Suprapubic skin (tissue), 4 donors: ENCODE measurements around the gene CAPZB. TPM values are rescaled to one million over a fixed set of nuclear protein-coding genes. Genes with fewer than 3 reads are reported as not detected.

Experiments
- DNase-seq, 2 donors: peaks; one replicate each; pipeline ENCODE4 v3.0.0-alpha.2; 2019; ENCODE audit warnings: low spot score in 2 of 2
- H3K27ac ChIP-seq: fragments of 200-600 bp; sonication (generic); one replicate; pipeline ENCODE4 v1.5.1; 2019
- H3K27me3 ChIP-seq: fragments of 200-600 bp; sonication (generic); one replicate; pipeline ENCODE4 v1.5.1; 2019
- H3K36me3 ChIP-seq: fragments of 200-600 bp; sonication (generic); one replicate; pipeline ENCODE4 v1.5.1; 2019
- H3K4me1 ChIP-seq: fragments of 200-600 bp; sonication (generic); one replicate; pipeline ENCODE4 v1.5.1; 2019
- H3K4me3 ChIP-seq: fragments of 200-600 bp; sonication (generic); one replicate; pipeline ENCODE4 v1.5.1; 2019; ENCODE audit warnings: mild to moderate bottlenecking
- H3K9me3 ChIP-seq: fragments of 200-600 bp; sonication (generic); one replicate; pipeline ENCODE4 v1.5.1; 2019
- CTCF ChIP-seq, 2 donors: fragments of 200-600 bp in 1 of 2; fragments of 450-650 bp in 1 of 2; sonication (generic) in 1 of 2; IDR thresholded peaks; one replicate each; pipeline ENCODE4 v1.5.1; 2016 to 2019; ENCODE audit warnings: antibody characterized with exemption in 2 of 2, mild to moderate bottlenecking in 1 of 2, moderate library complexity in 1 of 2
- EP300 ChIP-seq: sonication (generic); formaldehyde crosslinking; IDR thresholded peaks from one replicate; pipeline ENCODE4 v1.6.1; 2017; ENCODE audit warnings: antibody characterized with exemption
- POLR2A ChIP-seq, 2 donors: fragments of 450-650 bp; IDR thresholded peaks; one replicate each; pipeline ENCODE4 v1.6.1; 2017; ENCODE audit warnings: antibody characterized with exemption in 2 of 2, mild to moderate bottlenecking in 2 of 2, moderate library complexity in 2 of 2
- POLR2AphosphoS5 ChIP-seq, 3 donors: sonication (generic); formaldehyde crosslinking; IDR thresholded peaks; one replicate each; pipeline ENCODE4 v1.6.1; 2017; ENCODE audit warnings: antibody characterized with exemption in 3 of 3
- WGBS: methylation state at CpG from one replicate; pipeline ENCODE4 v1.1.5; 2018; 5-methylcytosine and 5-hydroxymethylcytosine counted together
- total RNA-seq, 4 donors: library from RNA; depleted of rRNA; stranded (reverse); fragments of >200 nt; gene quantifications; one replicate each; pipeline ENCODE4 v1.1.0, GENCODE V29; 2016

CAPZB gene
- total RNA-seq, 4 donors from 2014 or later: 101 to 130 (median 126) TPM

GRCh38 chr1:19391596-19391981, 93.8 kb downstream of the CAPZB start:
- Histone ChIP-seq H3K27me3 (no peaks in the 10 kb centered on the region), H3K36me3 (no peaks in the 10 kb centered on the region), H3K9me3 (no peaks in the 10 kb centered on the region), H3K4me1 (peaks cover 73% of the 10 kb centered on the region), H3K27ac (peak overlapping the region; percentile 69), H3K4me3 (peak overlapping the region; percentile 20)
- 35% methylated on average over 10 of the region's 10 CpGs for WGBS
- TF ChIP-seq POLR2A (IDR thresholded peaks at IDR 0.05) (no peak), EP300 (no peak), POLR2AphosphoS5 (IDR thresholded peaks at IDR 0.05) (no peak), CTCF (IDR thresholded peaks at IDR 0.05) (no peak)
- no peak for DNase-seq

- Histone ChIP-seq H3K36me3 (no peaks in the 10 kb centered on the region), H3K27ac (peak overlapping the region; percentile 73), H3K4me1 (peaks cover 77% of the 10 kb centered on the region), H3K4me3 (peak overlapping the region; percentile 20), H3K27me3 (no peaks in the 10 kb centered on the region), H3K9me3 (no peaks in the 10 kb centered on the region)
- no peak for TF ChIP-seq POLR2A (IDR thresholded peaks at IDR 0.05)
- no peak for TF ChIP-seq EP300
- TF ChIP-seq POLR2AphosphoS5 (IDR thresholded peaks at IDR 0.05): no peak
- peak; percentile 83 to 85 for TF ChIP-seq CTCF (IDR thresholded peaks at IDR 0.05)
- peak in 1 of 2 donors; percentile 84 for DNase-seq
- WGBS: 11% methylated on average over 17 of the region's 17 CpGs
Measured at GRCh38 chr1:19390901-19391595, 94.3 kb downstream of the CAPZB start.

- no peak for TF ChIP-seq EP300
- TF ChIP-seq POLR2A (IDR thresholded peaks at IDR 0.05): no peak
- TF ChIP-seq CTCF (IDR thresholded peaks at IDR 0.05): no peak
- TF ChIP-seq POLR2AphosphoS5 (IDR thresholded peaks at IDR 0.05): no peak
- Histone ChIP-seq H3K27ac (peak overlapping the region; percentile 73), H3K4me3 (peak overlapping the region; percentile 20), H3K9me3 (no peaks in the 10 kb centered on the region), H3K27me3 (no peaks in the 10 kb centered on the region), H3K36me3 (peaks cover under 1% of the 10 kb centered on the region), H3K4me1 (peaks cover 77% of the 10 kb centered on the region)
- no peak for DNase-seq
- WGBS: 46% methylated on average over 19 of the region's 19 CpGs
Measured at GRCh38 chr1:19390166-19390850, 95.0 kb downstream of the CAPZB start.

- peaks cover 85% of the 10 kb centered on the region for H3K4me1 ChIP-seq
- H3K27ac ChIP-seq: peak overlapping the region; percentile 44
- no peak for DNase-seq
- no peaks in the 10 kb centered on the region for H3K9me3 ChIP-seq
- WGBS: 69% methylated on average over 9 of the region's 9 CpGs
- no peaks in the 10 kb centered on the region for H3K27me3 ChIP-seq
- H3K4me3 ChIP-seq: no peak overlapping the region
- peaks cover 10% of the 10 kb centered on the region for H3K36me3 ChIP-seq
- TF ChIP-seq EP300 (no peak), POLR2A (IDR thresholded peaks at IDR 0.05) (no peak), POLR2AphosphoS5 (IDR thresholded peaks at IDR 0.05) (no peak), CTCF (IDR thresholded peaks at IDR 0.05) (no peak)
Measured at GRCh38 chr1:19388980-19389379, 96.4 kb downstream of the CAPZB start.

- no peak for DNase-seq
- Histone ChIP-seq H3K36me3 (peaks cover 19% of the 10 kb centered on the region), H3K4me1 (peaks cover 74% of the 10 kb centered on the region), H3K27me3 (no peaks in the 10 kb centered on the region), H3K9me3 (no peaks in the 10 kb centered on the region), H3K4me3 (no peak overlapping the region), H3K27ac (no peak overlapping the region)
- TF ChIP-seq CTCF (IDR thresholded peaks at IDR 0.05) (no peak), POLR2AphosphoS5 (IDR thresholded peaks at IDR 0.05) (no peak), POLR2A (IDR thresholded peaks at IDR 0.05) (no peak), EP300 (no peak)
- 72% methylated on average over 4 of the region's 4 CpGs for WGBS
Measured at GRCh38 chr1:19387045-19387467, 98.3 kb downstream of the CAPZB start.
